GM18873 (cell line): ENCODE results near the gene IRF3.
"Not testable (repeated sequence)": the region's sequence is repeated elsewhere in the genome, so short reads cannot be mapped to it uniquely, and the experiment has no call there.

Experiments used
- ATAC-seq: cut with Tn5 transposase; IDR thresholded peaks from one replicate; pipeline ENCODE4 v1.9.1; 2021; ENCODE audit warnings: mild to moderate bottlenecking, moderate library complexity, moderate number of reproducible peaks; ENCODE audit not compliant: unreplicated experiment, low FRiP score

IRF3 gene

DNA sequence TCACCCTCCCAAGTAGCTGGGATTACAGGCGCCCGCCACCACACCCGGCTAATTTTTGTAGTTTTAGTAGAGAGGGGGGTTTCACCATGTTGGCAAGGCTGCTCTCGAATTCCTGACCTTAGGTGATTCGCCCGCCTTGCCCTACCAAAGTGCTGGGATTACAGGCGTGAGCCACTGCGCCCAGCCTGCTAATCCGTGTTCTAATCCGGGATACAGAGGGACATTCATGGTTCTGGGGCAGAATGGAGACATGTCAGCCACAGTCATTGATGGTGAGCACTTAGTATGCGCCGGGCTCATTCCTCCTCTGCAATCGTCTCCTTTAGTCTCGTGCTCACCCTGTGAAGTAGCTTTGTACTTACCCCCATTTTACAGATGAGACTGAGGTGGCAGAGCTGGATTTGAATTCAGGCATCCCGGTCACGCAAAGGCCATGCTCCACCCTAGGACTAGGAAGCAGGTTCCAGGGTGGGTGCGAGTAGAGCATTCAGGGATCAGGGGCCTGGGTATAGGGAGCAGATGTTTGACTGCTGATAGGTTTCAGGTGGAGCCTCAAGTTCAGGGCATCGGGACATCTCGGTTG lies 34.0 kb downstream of the IRF3 start:
- no peak for ATAC-seq

GRCh38 chr19:49631014-49631588 lies 34.6 kb downstream of the IRF3 start:
- ATAC-seq, result no peak

GRCh38 chr19:49629659-49630058 lies 36.0 kb downstream of the IRF3 start:
- ATAC-seq, result no peak

DNA sequence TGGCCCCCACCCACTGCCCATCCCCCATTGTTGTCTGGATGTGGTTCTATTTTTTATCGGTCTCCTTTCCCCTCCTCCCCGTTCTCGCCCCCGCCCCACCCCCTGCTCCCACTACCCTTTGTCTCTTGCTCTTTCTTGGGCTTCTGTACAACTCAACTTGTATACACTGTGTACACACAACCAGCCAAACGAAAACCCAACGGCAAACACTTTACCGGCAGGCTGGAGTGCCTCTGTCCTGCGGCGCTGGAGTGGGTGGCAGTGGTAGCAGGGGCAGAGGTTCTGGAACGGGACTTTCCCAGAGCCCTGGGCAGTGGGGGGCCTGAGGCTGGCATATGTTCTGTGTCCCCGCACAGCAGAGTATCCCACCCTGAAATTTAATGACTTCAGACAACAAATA lies 39.4 kb downstream of the IRF3 start:
- ATAC-seq, result no peak

- ATAC-seq, result no peak
These were observed 40.4 kb downstream of the IRF3 start for GRCh38 chr19:49624967-49625910.

DNA sequence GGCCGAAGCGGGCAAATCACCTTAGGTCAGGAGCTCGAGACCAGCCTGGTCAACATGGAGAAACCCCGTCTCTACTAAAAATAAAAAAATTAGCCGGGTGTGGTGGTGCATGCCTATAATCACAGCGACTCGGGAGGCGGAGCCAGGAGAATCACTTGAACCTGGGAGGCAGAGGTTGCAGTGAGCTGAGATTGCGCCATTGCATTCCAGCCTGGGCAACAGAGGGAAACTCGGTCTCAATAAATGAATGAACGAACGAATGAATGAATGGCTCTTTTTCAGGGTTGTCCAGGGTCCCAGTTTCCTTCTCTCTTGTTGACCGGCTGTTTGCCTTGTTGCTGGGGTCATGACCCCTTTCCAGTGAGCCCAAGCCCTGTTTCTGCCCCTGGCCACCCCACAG lies 47.8 kb downstream of the IRF3 start:
- not testable (repeated sequence) for ATAC-seq

DNA sequence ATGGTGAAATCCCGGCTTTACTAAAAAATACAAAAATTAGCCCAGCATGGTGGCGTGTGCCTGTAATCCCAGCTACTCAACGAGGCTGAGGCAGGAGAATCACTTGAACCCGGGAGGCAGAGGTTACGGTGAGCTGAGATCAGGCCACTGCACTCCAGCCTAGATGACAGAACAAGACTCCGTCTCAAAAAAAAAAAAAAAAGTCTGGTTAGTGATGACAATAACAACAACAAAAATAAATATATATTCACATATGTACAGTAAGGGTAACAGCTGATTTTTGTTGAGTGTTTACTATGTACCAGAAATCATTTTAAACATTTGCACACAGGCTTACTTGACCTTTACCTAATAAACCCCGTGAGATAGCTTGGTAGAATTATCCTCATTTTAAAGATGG lies 48.7 kb downstream of the IRF3 start:
- no peak for ATAC-seq

DNA sequence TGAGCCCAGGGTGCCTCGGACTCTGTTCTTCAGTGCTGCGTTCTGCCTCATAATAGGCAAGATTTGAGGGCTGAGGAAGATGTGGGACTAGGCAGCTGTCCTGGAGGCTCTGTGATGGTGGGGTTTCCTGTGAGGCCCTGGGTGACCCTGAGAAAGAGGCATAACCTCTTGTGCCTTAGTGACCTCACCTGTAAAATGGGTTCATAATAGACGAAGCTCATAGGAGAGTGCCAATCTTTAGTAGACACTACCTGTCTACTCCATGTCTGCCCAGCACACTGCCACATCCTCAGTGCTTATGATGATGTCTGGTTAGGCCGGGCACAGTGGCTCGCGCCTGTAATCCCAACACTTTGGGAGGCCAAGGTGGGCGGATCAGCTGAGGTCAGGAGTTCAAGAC lies 49.1 kb downstream of the IRF3 start:
- no peak for ATAC-seq

DNA sequence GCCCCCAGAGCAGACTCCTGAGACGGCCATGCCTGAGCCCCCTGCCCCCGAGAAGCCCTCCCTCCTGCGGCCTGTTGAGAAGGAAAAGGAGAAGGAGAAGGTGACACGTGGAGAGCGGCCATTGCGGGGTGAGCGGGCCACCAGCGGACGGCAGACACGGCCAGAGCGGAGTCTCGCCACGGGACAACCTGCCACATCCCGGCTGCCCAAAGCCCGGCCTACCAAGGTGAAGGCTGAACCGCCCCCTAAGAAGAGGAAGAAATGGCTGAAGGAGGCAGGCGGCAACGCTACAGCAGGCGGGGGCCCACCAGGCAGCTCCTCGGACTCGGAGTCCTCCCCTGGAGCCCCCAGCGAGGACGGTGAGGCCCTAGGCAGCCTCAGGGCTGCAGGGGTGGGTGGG lies 49.8 kb downstream of the IRF3 start:
- no peak for ATAC-seq

GRCh38 chr19:49614096-49614833 lies 51.4 kb downstream of the IRF3 start:
- no peak for ATAC-seq

DNA sequence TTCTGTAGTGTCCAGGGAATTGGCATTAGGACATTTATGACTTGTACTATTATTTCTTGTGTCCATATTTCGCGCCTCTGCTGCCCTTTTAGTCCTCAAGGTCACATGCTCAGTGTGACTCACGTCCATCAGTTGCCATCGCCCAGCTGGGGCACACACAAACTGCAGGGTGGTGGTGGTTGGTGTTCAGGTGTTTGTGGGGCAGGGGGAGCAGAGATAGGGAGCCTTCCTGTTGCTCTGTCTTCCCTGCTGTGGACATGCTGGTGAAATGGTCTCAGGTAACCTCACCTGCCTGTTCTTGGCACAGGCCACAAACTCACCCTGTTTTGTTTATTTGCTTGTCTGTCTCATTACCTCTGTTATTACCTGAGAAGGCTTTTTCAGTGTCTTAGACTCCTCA lies 52.3 kb downstream of the IRF3 start:
- no peak for ATAC-seq
